OCI-LY3 (cell line): ENCODE results near the gene ZNF57.

Experiments
- H2AFZ ChIP-seq: fragments of 200-600, 300-600 bp; shearing (Covaris generic); 2 replicates; pipeline ENCODE4 v1.6.0; 2014; ENCODE audit warnings: antibody characterized with exemption, low read depth, low read length
- H3K27ac ChIP-seq: fragments of 200-600, 300-600 bp; sonication (generic); 2 replicates; pipeline ENCODE4 v1.5.1; 2014; ENCODE audit warnings: mild to moderate bottlenecking, low read length, moderate library complexity, mixed read lengths
- H3K27me3 ChIP-seq: fragments of 200-600, 300-600 bp; sonication (generic); 2 replicates; pipeline ENCODE4 v1.6.1; 2014; ENCODE audit warnings: low read depth, low read length, mixed read lengths
- H3K36me3 ChIP-seq: fragments of 200-600, 300-600 bp; sonication (generic); replicated peaks from 2 replicates; pipeline ENCODE3; 2014; ENCODE audit warnings: low read depth, low read length, mixed read lengths
- H3K4me1 ChIP-seq: fragments of 300-600, 200-600 bp; sonication (generic); 2 replicates; pipeline ENCODE4 v1.6.1; 2014; ENCODE audit warnings: low read length, mixed read lengths
- H3K4me2 ChIP-seq: fragments of 200-600, 300-600 bp; sonication (generic); 2 replicates; pipeline ENCODE4 v1.6.1; 2014; ENCODE audit warnings: low read length, mixed read lengths
- H3K4me3 ChIP-seq: fragments of 300-600, 200-600 bp; sonication (generic); 2 replicates; pipeline ENCODE4 v1.5.1; 2014; ENCODE audit warnings: antibody characterized with exemption, mild to moderate bottlenecking, low read length, moderate library complexity
- H3K79me2 ChIP-seq: fragments of 300-600, 200-600 bp; shearing (Covaris generic); 2 replicates; pipeline ENCODE4 v1.6.1; 2014; ENCODE audit warnings: mild to moderate bottlenecking, low read length, mixed read lengths
- H3K9ac ChIP-seq: fragments of 300-600, 200-600 bp; shearing (Covaris generic); 2 replicates; pipeline ENCODE4 v1.6.0; 2014; ENCODE audit warnings: mild to moderate bottlenecking, low read length, moderate library complexity
- H3K9me3 ChIP-seq: fragments of 200-600, 300-600 bp; shearing (Covaris generic); 2 replicates; pipeline ENCODE4 v1.6.1; 2014; ENCODE audit warnings: low read length, mixed read lengths; ENCODE audit not compliant: insufficient read depth
- H4K20me1 ChIP-seq: fragments of 200-600, 300-600 bp; sonication (generic); 2 replicates; pipeline ENCODE4 v1.6.1; 2016; ENCODE audit warnings: low read length, mixed read lengths; ENCODE audit not compliant: insufficient read depth
- CTCF ChIP-seq: fragments of 200-600, 300-600 bp; sonication (generic); IDR thresholded peaks from 2 replicates; pipeline ENCODE4 v1.5.1; 2014; ENCODE audit warnings: antibody characterized with exemption, low read length, low read depth
- EZH2phosphoT487 ChIP-seq: fragments of 200-600 bp; shearing (Covaris generic); IDR thresholded peaks from 2 replicates; pipeline ENCODE4 v1.6.1; 2018; ENCODE audit warnings: antibody characterized with exemption, mixed run types, low read depth

ZNF57 gene

GRCh38 chr19:2900296-2901252 lies at the start of gene ZNF57:
Gene ZNF57 (plus strand): TSS chr19:2900928. CDS start chr19:2901046, 118 bp downstream.
- H3K27me3 ChIP-seq = no peaks in the 10 kb centered on the region
- no peak within 1 kb of the TSS for H3K27ac ChIP-seq
- H4K20me1 ChIP-seq = 0 out of 2 replicates have a peak, but pooled peaks cover under 1% of the 10 kb centered on the region
- TF ChIP-seq CTCF = no peak
- TF ChIP-seq EZH2phosphoT487 = no peak
- H3K4me3 ChIP-seq = peak within 1 kb of the TSS; percentile 98
- peaks cover 38% of the 10 kb centered on the region for H3K79me2 ChIP-seq
- H3K36me3 ChIP-seq = no peaks in the 10 kb centered on the region
- peak within 1 kb of the TSS; percentile 95 for H3K4me2 ChIP-seq
- no peaks in the 10 kb centered on the region for H3K9me3 ChIP-seq
- peaks cover 6% of the 10 kb centered on the region for H3K4me1 ChIP-seq
- H2AFZ ChIP-seq = peak within 1 kb of the TSS; percentile 99
- peak within 1 kb of the TSS; percentile 77 for H3K9ac ChIP-seq

- Histone ChIP-seq H3K4me2 (no peak overlapping the region), H3K4me3 (no peak overlapping the region), H3K36me3 (peaks cover 82% of the 10 kb centered on the region), H3K9ac (no peak overlapping the region), H3K4me1 (peaks cover 14% of the 10 kb centered on the region), H3K79me2 (no peaks in the 10 kb centered on the region), H4K20me1 (no peaks in the 10 kb centered on the region), H3K27ac (no peak overlapping the region), H3K27me3 (no peaks in the 10 kb centered on the region), H3K9me3 (peaks cover 48% of the 10 kb centered on the region), H2AFZ (no peak overlapping the region)
- no peak for TF ChIP-seq CTCF
- no peak for TF ChIP-seq EZH2phosphoT487
These were observed 48.1 kb upstream of the ZNF57 start for GRCh38 chr19:2852598-2852997.

GRCh38 chr19:2853015-2853606 lies 47.6 kb upstream of the ZNF57 start:
- peaks cover 14% of the 10 kb centered on the region for H3K4me1 ChIP-seq
- no peak overlapping the region for H3K9ac ChIP-seq
- no peaks in the 10 kb centered on the region for H4K20me1 ChIP-seq
- no peak for TF ChIP-seq CTCF
- TF ChIP-seq EZH2phosphoT487 = no peak
- H3K4me2 ChIP-seq = no peak overlapping the region
- peaks cover 45% of the 10 kb centered on the region for H3K9me3 ChIP-seq
- no peaks in the 10 kb centered on the region for H3K79me2 ChIP-seq
- no peak overlapping the region for H3K4me3 ChIP-seq
- no peak overlapping the region for H3K27ac ChIP-seq
- H3K36me3 ChIP-seq = peaks cover 79% of the 10 kb centered on the region
- no peaks in the 10 kb centered on the region for H3K27me3 ChIP-seq
- no peak overlapping the region for H2AFZ ChIP-seq

GRCh38 chr19:2854849-2855248 lies 45.9 kb upstream of the ZNF57 start:
- H3K9me3 ChIP-seq = peaks cover 38% of the 10 kb centered on the region
- no peak overlapping the region for H3K9ac ChIP-seq
- H3K36me3 ChIP-seq = peaks cover 72% of the 10 kb centered on the region
- no peak overlapping the region for H3K4me2 ChIP-seq
- no peak for TF ChIP-seq EZH2phosphoT487
- no peak for TF ChIP-seq CTCF
- H3K4me3 ChIP-seq = no peak overlapping the region
- no peak overlapping the region for H3K27ac ChIP-seq
- H2AFZ ChIP-seq = no peak overlapping the region
- H3K4me1 ChIP-seq = peaks cover 14% of the 10 kb centered on the region
- no peaks in the 10 kb centered on the region for H3K79me2 ChIP-seq
- no peaks in the 10 kb centered on the region for H3K27me3 ChIP-seq
- no peaks in the 10 kb centered on the region for H4K20me1 ChIP-seq
